Retinal pigment epithelial cell (primary cell): ENCODE data around the gene SEPTIN7.

Source experiments
- DNase-seq: peaks from one replicate; pipeline ENCODE4 v3.0.0-alpha.2; 2010; ENCODE audit warnings: low read depth
- H3K4me3 ChIP-seq: 2 replicates; pipeline ENCODE4 v1.5.1; 2011; ENCODE audit warnings: mild to moderate bottlenecking, low read length, control low read depth, moderate library complexity
- TF ChIP-seq, protein P1 (sequence below): conservative IDR thresholded peaks from 2 replicates; pipeline ENCODE4 v1.5.1; 2011; ENCODE audit warnings: low read depth, low read length, control low read depth, inconsistent platforms

SEPTIN7 gene

DNA sequence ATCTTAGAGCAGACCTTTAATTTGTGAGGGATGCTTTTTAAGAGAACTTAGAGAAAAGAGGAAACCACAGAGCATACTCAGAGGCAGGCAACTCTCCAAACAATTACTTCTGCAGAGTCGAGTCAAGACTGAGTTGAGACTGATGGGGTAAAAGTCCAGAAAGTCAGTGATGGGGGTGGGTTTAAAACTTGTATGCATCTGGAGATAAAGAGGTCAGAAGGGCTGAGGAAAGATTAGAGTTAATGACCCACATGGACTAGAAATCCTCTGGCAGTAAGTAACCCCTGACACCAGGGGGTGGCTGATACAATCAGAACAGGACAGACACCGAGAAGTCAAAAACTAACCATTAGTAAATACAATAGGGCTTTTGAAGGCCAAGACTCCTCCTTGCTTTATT, 42.4 kb upstream of the SEPTIN7 start:
- H3K4me3 ChIP-seq: no peak overlapping the region
- TF ChIP-seq, protein P1, sequence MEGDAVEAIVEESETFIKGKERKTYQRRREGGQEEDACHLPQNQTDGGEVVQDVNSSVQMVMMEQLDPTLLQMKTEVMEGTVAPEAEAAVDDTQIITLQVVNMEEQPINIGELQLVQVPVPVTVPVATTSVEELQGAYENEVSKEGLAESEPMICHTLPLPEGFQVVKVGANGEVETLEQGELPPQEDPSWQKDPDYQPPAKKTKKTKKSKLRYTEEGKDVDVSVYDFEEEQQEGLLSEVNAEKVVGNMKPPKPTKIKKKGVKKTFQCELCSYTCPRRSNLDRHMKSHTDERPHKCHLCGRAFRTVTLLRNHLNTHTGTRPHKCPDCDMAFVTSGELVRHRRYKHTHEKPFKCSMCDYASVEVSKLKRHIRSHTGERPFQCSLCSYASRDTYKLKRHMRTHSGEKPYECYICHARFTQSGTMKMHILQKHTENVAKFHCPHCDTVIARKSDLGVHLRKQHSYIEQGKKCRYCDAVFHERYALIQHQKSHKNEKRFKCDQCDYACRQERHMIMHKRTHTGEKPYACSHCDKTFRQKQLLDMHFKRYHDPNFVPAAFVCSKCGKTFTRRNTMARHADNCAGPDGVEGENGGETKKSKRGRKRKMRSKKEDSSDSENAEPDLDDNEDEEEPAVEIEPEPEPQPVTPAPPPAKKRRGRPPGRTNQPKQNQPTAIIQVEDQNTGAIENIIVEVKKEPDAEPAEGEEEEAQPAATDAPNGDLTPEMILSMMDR: peak; percentile 6
- no peak for DNase-seq

DNA sequence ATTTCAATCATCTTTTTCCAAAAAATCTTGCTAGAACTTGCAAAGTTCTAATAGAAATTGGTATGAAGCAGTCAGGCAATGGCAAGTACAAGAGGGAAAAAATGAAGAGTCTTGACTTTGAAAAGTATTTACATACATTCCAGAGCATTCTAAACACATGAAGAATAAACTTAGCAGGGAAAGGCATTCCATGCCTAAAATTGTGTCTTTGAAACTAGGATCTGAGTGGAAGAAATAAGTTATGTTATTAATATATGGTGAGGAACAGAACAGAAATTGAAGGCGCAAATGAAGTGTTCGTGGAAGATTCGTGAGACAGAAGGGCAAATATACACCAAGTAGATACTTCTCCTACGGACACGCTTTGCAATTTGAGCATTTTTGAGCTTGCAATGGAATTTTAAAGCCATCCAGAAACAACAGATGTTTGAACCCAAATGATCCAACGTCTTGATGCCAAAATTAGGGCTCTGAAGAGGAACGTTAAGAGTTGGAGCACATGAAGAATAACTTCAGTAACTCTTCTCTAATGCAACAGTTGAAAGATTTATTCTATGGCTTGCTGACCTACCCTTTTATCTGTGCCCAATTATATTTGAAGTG, 40.6 kb upstream of the SEPTIN7 start:
- DNase-seq: no peak
- H3K4me3 ChIP-seq: no peak overlapping the region
- TF ChIP-seq, protein P1: no peak

DNA sequence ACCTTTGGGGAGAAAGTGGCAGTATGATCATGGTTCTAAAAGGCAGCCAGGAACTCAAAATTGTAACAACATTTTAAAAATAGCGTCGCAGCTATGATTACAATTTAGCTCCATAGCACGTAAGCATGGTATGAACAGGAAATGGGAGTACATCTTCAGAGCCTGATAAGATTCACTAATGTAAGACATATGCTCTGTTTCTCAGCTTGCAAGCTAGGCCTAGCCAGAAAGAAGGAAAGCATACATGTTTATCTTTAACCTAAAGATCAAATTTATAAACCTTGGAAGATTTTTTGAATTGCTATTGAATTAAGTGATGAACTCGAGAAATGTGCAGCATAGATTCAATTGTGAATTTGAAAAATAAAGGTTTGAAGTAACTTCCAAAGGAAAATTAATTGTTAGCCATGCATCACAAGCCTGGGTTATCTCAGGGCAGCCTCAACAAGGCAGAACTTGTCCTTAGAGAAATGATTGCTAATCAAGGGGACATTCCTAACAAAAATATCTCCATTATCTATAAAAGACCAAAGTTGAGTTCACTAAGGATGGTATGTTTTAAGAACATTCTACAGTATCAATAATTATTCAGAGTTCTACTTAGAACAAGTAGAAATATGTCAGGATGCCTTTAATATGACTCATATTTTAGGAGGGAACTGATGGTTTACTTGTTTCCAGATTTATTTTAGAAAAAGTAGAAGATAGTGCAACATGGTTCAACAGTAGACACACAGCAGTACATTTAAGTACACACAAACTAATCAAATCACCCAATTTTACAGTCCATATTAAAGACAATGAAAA, 38.8 kb upstream of the SEPTIN7 start:
- TF ChIP-seq, protein P1: no peak
- H3K4me3 ChIP-seq: no peak overlapping the region
- DNase-seq: no peak

DNA sequence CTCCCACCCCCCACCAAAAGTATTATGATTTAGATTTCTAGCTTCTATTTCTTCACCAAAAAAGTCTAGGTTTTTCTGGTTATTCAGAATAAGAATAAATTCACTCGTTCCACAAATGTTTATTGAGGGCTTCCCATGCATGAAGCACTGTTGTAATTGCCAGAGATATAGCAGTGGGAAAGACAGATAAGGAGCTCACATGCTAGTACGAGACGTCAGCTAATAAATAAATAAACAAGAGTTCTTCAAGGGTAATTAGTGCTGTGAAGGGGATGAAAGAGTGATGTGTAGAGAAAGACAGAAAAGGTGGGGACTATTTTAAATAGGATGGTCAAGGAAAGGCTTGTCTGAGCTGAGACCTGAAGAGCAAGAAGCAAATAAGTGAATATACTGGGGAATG, 38.1 kb upstream of the SEPTIN7 start:
- TF ChIP-seq, protein P1: no peak
- DNase-seq: no peak
- H3K4me3 ChIP-seq: no peak overlapping the region

DNA sequence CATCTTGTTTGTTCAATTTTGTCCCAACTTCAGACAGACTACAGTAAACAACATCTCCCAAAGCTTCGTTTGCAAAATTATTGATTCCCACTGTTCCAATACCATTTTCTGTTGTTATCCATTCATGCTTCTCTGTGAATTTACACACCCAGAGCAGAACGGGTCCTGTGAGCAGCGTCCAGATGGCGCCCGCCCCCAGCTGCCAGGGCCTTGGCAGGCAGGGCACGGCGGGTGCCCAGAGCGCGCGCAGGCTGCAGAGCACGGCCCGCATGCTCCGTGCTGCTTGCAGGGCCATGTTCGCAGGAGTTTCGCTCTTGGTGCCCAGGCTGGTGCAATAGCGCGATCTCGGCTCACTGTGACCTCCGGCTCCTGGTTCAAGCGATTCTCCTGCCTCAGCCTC, 32.5 kb upstream of the SEPTIN7 start:
- TF ChIP-seq, protein P1: no peak
- H3K4me3 ChIP-seq: no peak overlapping the region
- no peak for DNase-seq

DNA sequence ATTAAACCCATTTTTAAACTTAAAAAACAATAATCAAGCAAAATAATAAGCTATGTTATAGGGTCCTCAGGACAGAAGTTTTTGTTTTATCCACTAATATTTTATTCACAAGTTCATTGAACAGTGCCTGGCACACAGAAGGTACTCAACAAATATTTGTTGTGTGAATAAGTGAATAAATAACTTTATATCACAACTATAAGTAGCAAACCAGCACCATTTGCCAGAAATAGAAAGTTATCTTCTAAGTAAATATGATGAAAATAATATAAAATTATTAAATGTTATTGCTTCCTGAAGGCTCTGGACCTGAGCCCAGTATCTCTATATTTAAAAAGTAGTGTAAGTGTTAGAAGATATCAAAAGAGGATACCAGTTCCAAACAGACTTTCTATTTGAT, 29.1 kb upstream of the SEPTIN7 start:
- TF ChIP-seq, protein P1: no peak
- DNase-seq: no peak
- H3K4me3 ChIP-seq: no peak overlapping the region

DNA sequence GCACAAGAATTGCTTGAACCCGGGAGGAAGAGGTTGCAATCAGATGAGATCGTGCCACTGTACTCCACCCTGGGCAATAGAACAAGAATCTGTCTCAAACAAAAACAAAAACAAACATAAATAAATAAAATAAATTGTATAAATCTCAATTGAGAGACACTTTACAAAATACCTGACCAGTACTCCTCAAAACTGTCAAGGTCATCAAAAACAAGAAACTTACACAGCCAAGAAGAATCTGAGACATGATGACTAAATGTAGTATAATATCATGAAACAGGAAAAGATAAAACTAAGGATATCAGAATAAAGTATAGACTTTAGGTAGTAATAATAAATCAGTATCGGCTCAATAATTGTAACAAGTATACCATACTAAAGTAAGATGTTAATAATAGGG, 26.9 kb upstream of the SEPTIN7 start:
- TF ChIP-seq, protein P1: no peak
- no peak for DNase-seq
- H3K4me3 ChIP-seq: no peak overlapping the region
